ENCODE results near the gene ASAP3. TPM values are rescaled to one million over a fixed set of nuclear protein-coding genes. Genes with fewer than 3 reads are reported as not detected.

The ASAP3 gene
- total RNA-seq, 4 donors from 2014 or later, result 21.3 to 37.7 (median 31.0) TPM

DNA sequence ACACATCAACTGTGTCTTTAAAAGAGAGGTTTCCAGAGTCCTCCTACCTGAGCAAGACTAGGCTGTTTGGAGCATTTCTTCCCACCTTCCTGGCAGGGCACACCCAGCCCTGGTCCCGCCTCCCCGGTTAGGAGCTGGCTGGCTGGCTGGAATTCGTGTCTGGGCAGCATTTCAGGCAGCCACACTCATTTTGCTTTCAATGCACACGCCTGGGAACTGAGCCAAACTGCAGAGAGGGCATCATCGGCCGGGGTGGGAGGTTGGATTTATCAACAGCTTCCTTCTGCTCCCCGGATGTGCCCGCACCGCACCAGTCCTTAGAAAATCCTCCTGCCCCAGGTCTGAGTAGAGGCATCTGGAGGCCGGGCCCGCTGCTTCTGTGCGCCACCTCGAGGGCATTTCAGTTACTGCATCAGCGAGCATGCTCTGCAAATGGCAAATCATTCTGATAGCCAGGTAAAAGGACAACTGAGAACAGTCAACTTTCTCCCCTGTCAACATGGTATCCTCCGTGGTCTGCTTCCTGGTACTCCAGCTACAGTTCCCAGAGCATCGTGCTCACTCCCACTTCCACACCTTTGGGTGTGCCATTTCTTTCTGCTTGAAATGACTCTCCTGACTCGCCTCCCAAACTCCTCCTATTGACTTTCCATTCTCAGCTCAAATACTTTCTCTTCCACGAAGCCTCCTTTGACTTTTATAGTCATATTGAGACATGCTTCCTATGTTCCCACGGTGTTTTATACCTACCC is 80.1 kb downstream of the ASAP3 start:
- Histone ChIP-seq H3K27ac (peak overlapping the region; percentile 40 to 79 (median 70)), H3K4me1 (peaks cover 2 to 48% (median 19%) of the 10 kb centered on the region in 3 donors), H3K27me3 (no peaks in the 10 kb centered on the region), H3K4me3 (peak overlapping the region in 1 of 2 donors; percentile 22), H3K9me3 (no peaks in the 10 kb centered on the region), H3K36me3 (peaks cover 0 to 62% of the 10 kb centered on the region in 2 donors)
- 20% methylated on average over 5 of the region's 19 CpGs for WGBS, 2 donors (ENCODE audit: low coverage in 1 of 2)
- ATAC-seq, result peak; percentile 87
- TF ChIP-seq POLR2AphosphoS5 (IDR thresholded peaks at IDR 0.05) (peak; percentile 72), EP300 (IDR thresholded peaks at IDR 0.05) (no peak), POLR2A (IDR thresholded peaks at IDR 0.05) (no peak)
- TF ChIP-seq, protein P1, sequence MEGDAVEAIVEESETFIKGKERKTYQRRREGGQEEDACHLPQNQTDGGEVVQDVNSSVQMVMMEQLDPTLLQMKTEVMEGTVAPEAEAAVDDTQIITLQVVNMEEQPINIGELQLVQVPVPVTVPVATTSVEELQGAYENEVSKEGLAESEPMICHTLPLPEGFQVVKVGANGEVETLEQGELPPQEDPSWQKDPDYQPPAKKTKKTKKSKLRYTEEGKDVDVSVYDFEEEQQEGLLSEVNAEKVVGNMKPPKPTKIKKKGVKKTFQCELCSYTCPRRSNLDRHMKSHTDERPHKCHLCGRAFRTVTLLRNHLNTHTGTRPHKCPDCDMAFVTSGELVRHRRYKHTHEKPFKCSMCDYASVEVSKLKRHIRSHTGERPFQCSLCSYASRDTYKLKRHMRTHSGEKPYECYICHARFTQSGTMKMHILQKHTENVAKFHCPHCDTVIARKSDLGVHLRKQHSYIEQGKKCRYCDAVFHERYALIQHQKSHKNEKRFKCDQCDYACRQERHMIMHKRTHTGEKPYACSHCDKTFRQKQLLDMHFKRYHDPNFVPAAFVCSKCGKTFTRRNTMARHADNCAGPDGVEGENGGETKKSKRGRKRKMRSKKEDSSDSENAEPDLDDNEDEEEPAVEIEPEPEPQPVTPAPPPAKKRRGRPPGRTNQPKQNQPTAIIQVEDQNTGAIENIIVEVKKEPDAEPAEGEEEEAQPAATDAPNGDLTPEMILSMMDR (IDR thresholded peaks at IDR 0.05), result peak; percentile 94 to 98 (median 96)

DNA sequence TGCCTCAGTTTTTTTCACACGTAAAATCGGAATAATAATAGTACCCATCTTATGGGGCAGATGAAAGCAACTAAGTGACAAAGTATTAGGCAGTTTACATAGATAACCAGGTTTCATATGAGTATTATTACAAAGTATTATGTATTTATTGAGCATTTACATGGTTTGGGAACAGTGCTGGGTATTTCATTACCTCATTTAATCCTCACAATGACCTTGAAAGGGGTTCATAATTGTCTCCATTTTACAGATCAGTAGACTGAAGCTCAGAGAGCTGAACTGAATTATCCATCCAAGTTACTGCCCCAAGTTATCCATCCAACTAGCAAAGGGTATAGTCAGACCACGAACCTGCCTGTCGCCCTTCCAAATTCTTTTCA is 80.6 kb downstream of the ASAP3 start:
- H3K27ac ChIP-seq, result peak overlapping the region; percentile 40 to 79 (median 70)
- H3K27me3 ChIP-seq, result no peaks in the 10 kb centered on the region
- TF ChIP-seq, protein P1 (IDR thresholded peaks at IDR 0.05), result no peak
- no peak for TF ChIP-seq POLR2A (IDR thresholded peaks at IDR 0.05)
- no peak for TF ChIP-seq EP300 (IDR thresholded peaks at IDR 0.05)
- TF ChIP-seq POLR2AphosphoS5 (IDR thresholded peaks at IDR 0.05), result no peak
- no peak overlapping the region for H3K4me3 ChIP-seq
- no peak for ATAC-seq
- H3K36me3 ChIP-seq, result peaks cover 0 to 56% of the 10 kb centered on the region in 2 donors
- peaks cover 2 to 48% (median 19%) of the 10 kb centered on the region in 3 donors for H3K4me1 ChIP-seq
- WGBS, 2 donors (ENCODE audit: low coverage in 1 of 2), result 64 to 68% methylated on average over 4 of the region's 4 CpGs
- H3K9me3 ChIP-seq, result no peaks in the 10 kb centered on the region

DNA sequence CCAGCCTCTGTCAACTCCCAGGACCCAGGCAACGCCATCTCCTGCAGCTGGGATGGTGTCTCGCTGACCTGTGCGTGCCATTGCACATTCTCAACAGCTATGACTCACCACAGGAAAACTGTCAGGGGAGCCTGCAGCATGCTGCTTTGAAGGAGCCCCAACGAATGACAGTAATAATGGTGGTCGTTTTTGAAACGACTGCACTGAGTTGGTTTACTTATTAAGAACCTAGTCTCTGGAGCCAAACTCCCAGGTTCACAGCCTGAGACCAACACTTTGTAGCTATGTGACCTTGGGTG is 81.0 kb downstream of the ASAP3 start:
- peaks cover 2 to 48% (median 19%) of the 10 kb centered on the region in 3 donors for H3K4me1 ChIP-seq
- H3K36me3 ChIP-seq, result peaks cover 0 to 52% of the 10 kb centered on the region in 2 donors
- H3K9me3 ChIP-seq, result no peaks in the 10 kb centered on the region
- 16% methylated on average over 5 of the region's 6 CpGs; no CpG with 5 or more reads in 1 of the 2 donors for WGBS, 2 donors (ENCODE audit: low coverage in 1 of 2)
- H3K4me3 ChIP-seq, result no peak overlapping the region
- H3K27ac ChIP-seq, result peak overlapping the region in 3 of 4 donors; percentile 65 to 79 (median 75)
- peak; percentile 25 for TF ChIP-seq POLR2AphosphoS5 (IDR thresholded peaks at IDR 0.05)
- TF ChIP-seq, protein P1 (IDR thresholded peaks at IDR 0.05), result no peak
- no peaks in the 10 kb centered on the region for H3K27me3 ChIP-seq
- no peak for ATAC-seq

DNA sequence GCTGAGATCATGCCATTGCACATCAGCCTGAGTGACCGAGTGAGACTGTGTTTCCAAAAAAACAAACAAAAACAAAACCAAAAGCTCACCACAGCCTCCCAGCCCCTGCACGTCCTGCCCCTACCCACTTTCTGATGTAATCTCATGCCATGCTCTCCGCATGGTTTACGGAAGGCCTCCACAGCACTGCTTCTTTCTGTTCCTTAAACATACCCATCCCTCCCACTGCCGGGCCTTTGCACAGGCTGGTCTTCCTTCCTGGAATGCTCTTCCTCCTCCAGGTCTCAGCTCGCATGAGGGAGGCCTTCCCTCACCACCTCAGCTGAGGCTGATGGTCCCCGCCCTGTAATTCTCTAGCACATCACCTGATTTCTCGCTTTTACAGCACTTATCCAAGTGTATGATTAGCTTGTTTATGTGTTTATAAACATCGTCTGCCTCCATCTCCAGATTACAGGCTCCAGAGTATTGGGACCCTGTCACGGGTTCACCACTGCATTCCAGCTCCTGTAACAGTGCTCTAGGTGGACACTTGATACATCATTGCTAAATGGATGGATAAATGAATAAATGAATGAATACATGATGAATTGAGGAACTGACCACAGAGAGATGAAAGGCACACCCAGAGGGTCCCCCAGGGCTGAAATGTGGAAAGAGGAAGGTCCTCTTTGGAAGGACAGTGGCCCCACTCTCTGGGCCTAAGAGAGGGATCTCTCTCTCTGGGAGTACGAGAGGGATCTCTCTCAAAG is 81.5 kb downstream of the ASAP3 start:
- Histone ChIP-seq H3K27ac (peak overlapping the region in 3 of 4 donors; percentile 65 to 79 (median 75)), H3K4me3 (no peak overlapping the region), H3K36me3 (peaks cover 0 to 52% of the 10 kb centered on the region in 2 donors), H3K27me3 (no peaks in the 10 kb centered on the region), H3K4me1 (peaks cover 2 to 48% (median 19%) of the 10 kb centered on the region in 3 donors), H3K9me3 (no peaks in the 10 kb centered on the region)
- TF ChIP-seq POLR2A (IDR thresholded peaks at IDR 0.05) (no peak), EP300 (IDR thresholded peaks at IDR 0.05) (no peak), POLR2AphosphoS5 (IDR thresholded peaks at IDR 0.05) (no peak)
- TF ChIP-seq, protein P1 (IDR thresholded peaks at IDR 0.05), result no peak
- no peak for ATAC-seq
- 69 to 81% methylated on average over 7 to 11 of the region's 11 CpGs for WGBS, 2 donors (ENCODE audit: low coverage in 1 of 2)

Data from gastroesophageal sphincter (tissue), 4 donors.